Muscle of leg (tissue), 11 donors: ENCODE results near the gene SMIM29. TPM values are rescaled to one million over a fixed set of nuclear protein-coding genes. Genes with fewer than 3 reads are reported as not detected.
"Not testable (repeated sequence)": the region's sequence is repeated elsewhere in the genome, so short reads cannot be mapped to it uniquely, and the experiment has no call there.

Source experiments
- DNase-seq: peaks from one replicate; pipeline ENCODE4 v3.0.0; 2013
- H3K27ac ChIP-seq: one replicate; pipeline ENCODE4 v1.5.1; 2013; ENCODE audit warnings: mild to moderate bottlenecking, low read length, control low read depth
- H3K27me3 ChIP-seq: one replicate; pipeline ENCODE4 v1.6.1; 2013; ENCODE audit warnings: low read length; ENCODE audit not compliant: control insufficient read depth, insufficient read depth
- H3K36me3 ChIP-seq: one replicate; pipeline ENCODE4 v1.6.1; 2013; ENCODE audit warnings: low read length; ENCODE audit not compliant: control insufficient read depth, insufficient read depth
- H3K4me1 ChIP-seq: one replicate; pipeline ENCODE4 v1.6.1; 2013; ENCODE audit warnings: low read length; ENCODE audit not compliant: control insufficient read depth, insufficient read depth
- H3K4me3 ChIP-seq: one replicate; pipeline ENCODE4 v1.5.1; 2013; ENCODE audit warnings: low read length, control low read depth
- H3K9me3 ChIP-seq: replicated peaks from 2 replicates; pipeline ENCODE4 v1.6.1; 2013; ENCODE audit warnings: low read depth, low read length; ENCODE audit not compliant: control insufficient read depth
- WGBS: methylation state at CpG from one replicate; pipeline ENCODE4 v1.1.5; 2013; ENCODE audit warnings: missing lambda C conversion rate; ENCODE audit not compliant: insufficient coverage; 5-methylcytosine and 5-hydroxymethylcytosine counted together
- polyA plus RNA-seq, 8 donors: library from polyadenylated mRNA; unstranded; fragments of 120-200 nt; gene quantifications; one replicate each; pipeline versions ENCODE4 v1.2.1 to v1.2.3, GENCODE V29; 2013; ENCODE audit warnings: inconsistent platforms in 1 of 8, low replicate concordance in 1 of 8; ENCODE audit not compliant: insufficient read length in 8 of 8, insufficient read depth in 1 of 8
- total RNA-seq: library from RNA; stranded (reverse); fragments of 120-200 nt; gene quantifications from one replicate; pipeline ENCODE4 v1.2.4, GENCODE V29; 2013

The SMIM29 gene
- total and polyA plus RNA-seq, 9 donors: 7.7 to 12.0 (median 8.9) TPM

GRCh38 chr6:34247481-34248197 lies 1.2 kb downstream of the SMIM29 start:
- H3K4me1 ChIP-seq: peaks cover 25% of the 10 kb centered on the region
- no peaks in the 10 kb centered on the region for H3K9me3 ChIP-seq
- no peaks in the 10 kb centered on the region for H3K27me3 ChIP-seq
- WGBS: 78% methylated on average over 5 of the region's 6 CpGs
- no peaks in the 10 kb centered on the region for H3K36me3 ChIP-seq
- no peak overlapping the region for H3K27ac ChIP-seq
- H3K4me3 ChIP-seq: no peak overlapping the region
- no peak for DNase-seq

- DNase-seq: peak; percentile 29
- Histone ChIP-seq H3K9me3 (no peaks in the 10 kb centered on the region), H3K36me3 (no peaks in the 10 kb centered on the region), H3K4me3 (no peak overlapping the region), H3K27ac (no peak overlapping the region), H3K27me3 (no peaks in the 10 kb centered on the region), H3K4me1 (peaks cover 25% of the 10 kb centered on the region)
- WGBS: 55% methylated on average over 5 of the region's 8 CpGs
Observed at GRCh38 chr6:34246563-34247391, 2.0 kb downstream of the SMIM29 start.

GRCh38 chr6:34246249-34246562 lies 2.6 kb downstream of the SMIM29 start:
- Histone ChIP-seq H3K27me3 (no peaks in the 10 kb centered on the region), H3K9me3 (no peaks in the 10 kb centered on the region), H3K4me1 (peaks cover 25% of the 10 kb centered on the region), H3K27ac (no peak overlapping the region), H3K4me3 (no peak overlapping the region), H3K36me3 (peaks cover 4% of the 10 kb centered on the region)
- no peak for DNase-seq
- 50% methylated on average over 1 of the region's 2 CpGs for WGBS

GRCh38 chr6:34245761-34246140 lies 3.1 kb downstream of the SMIM29 start:
- not testable (repeated sequence) for H3K27ac ChIP-seq, H3K36me3 ChIP-seq, H3K4me3 ChIP-seq, H3K27me3 ChIP-seq, H3K9me3 ChIP-seq, DNase-seq
- H3K4me1 ChIP-seq: peaks cover 25% of the 10 kb centered on the region
- no CpG with 5 or more reads among the region's 7 CpGs for WGBS

GRCh38 chr6:34245032-34245760 lies 3.6 kb downstream of the SMIM29 start:
- not testable (repeated sequence) for H3K9me3 ChIP-seq, DNase-seq, H3K4me3 ChIP-seq, H3K36me3 ChIP-seq, H3K27me3 ChIP-seq, H3K27ac ChIP-seq
- peaks cover 20% of the 10 kb centered on the region for H3K4me1 ChIP-seq
- 100% methylated on average over 1 of the region's 13 CpGs for WGBS

- peaks cover 14% of the 10 kb centered on the region for H3K4me1 ChIP-seq
- 59% methylated on average over 5 of the region's 19 CpGs for WGBS
- no peaks in the 10 kb centered on the region for H3K27me3 ChIP-seq
- H3K27ac ChIP-seq: no peak overlapping the region
- DNase-seq: peak; percentile 39
- no peaks in the 10 kb centered on the region for H3K9me3 ChIP-seq
- no peak overlapping the region for H3K4me3 ChIP-seq
- peaks cover 5% of the 10 kb centered on the region for H3K36me3 ChIP-seq
Observed at GRCh38 chr6:34243901-34244884, 4.6 kb downstream of the SMIM29 start.

- Histone ChIP-seq H3K27ac (no peak overlapping the region), H3K4me1 (peaks cover 16% of the 10 kb centered on the region), H3K4me3 (no peak overlapping the region), H3K36me3 (peaks cover 5% of the 10 kb centered on the region), H3K9me3 (no peaks in the 10 kb centered on the region), H3K27me3 (no peaks in the 10 kb centered on the region)
- no CpG with 5 or more reads among the region's 5 CpGs for WGBS
- no peak for DNase-seq
Observed at GRCh38 chr6:34243131-34243771, 5.6 kb downstream of the SMIM29 start.

- no peak overlapping the region for H3K4me3 ChIP-seq
- WGBS: 84% methylated on average over 6 of the region's 7 CpGs
- H3K27me3 ChIP-seq: no peaks in the 10 kb centered on the region
- H3K27ac ChIP-seq: no peak overlapping the region
- H3K9me3 ChIP-seq: no peaks in the 10 kb centered on the region
- DNase-seq: no peak
- H3K36me3 ChIP-seq: peaks cover 5% of the 10 kb centered on the region
- H3K4me1 ChIP-seq: peaks cover 16% of the 10 kb centered on the region
Observed at GRCh38 chr6:34242252-34243130, 6.3 kb downstream of the SMIM29 start.
